Lower leg skin (tissue), 3 donors: ENCODE measurements around the gene EPB41.

Experiments
- POLR2A ChIP-seq, 2 donors: fragments of 450-650 bp; IDR thresholded peaks; one replicate each; pipeline ENCODE4 v1.6.1; 2016 to 2017; ENCODE audit warnings: antibody characterized with exemption in 2 of 2, mild to moderate bottlenecking in 1 of 2, moderate library complexity in 1 of 2
- TF ChIP-seq, protein P1 (sequence below), 3 donors: fragments of 450-650 bp; IDR thresholded peaks; one replicate each; pipeline ENCODE4 v1.5.1; 2016; ENCODE audit warnings: antibody characterized with exemption in 3 of 3, mild to moderate bottlenecking in 3 of 3, moderate library complexity in 2 of 3

- TF ChIP-seq, protein P1, sequence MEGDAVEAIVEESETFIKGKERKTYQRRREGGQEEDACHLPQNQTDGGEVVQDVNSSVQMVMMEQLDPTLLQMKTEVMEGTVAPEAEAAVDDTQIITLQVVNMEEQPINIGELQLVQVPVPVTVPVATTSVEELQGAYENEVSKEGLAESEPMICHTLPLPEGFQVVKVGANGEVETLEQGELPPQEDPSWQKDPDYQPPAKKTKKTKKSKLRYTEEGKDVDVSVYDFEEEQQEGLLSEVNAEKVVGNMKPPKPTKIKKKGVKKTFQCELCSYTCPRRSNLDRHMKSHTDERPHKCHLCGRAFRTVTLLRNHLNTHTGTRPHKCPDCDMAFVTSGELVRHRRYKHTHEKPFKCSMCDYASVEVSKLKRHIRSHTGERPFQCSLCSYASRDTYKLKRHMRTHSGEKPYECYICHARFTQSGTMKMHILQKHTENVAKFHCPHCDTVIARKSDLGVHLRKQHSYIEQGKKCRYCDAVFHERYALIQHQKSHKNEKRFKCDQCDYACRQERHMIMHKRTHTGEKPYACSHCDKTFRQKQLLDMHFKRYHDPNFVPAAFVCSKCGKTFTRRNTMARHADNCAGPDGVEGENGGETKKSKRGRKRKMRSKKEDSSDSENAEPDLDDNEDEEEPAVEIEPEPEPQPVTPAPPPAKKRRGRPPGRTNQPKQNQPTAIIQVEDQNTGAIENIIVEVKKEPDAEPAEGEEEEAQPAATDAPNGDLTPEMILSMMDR (IDR thresholded peaks at IDR 0.05), result no peak
- no peak for TF ChIP-seq POLR2A (IDR thresholded peaks at IDR 0.05)
Observed at GRCh38 chr1:29134695-29135028, 220.3 kb downstream of the EPB41 start.
